ENCODE data around the gene POU2F3.

GRCh38 chr11:120214581-120214980, 25.4 kb upstream of the POU2F3 start:
- TF ChIP-seq EZH2 (IDR thresholded peaks at IDR 0.05; ENCODE audit: borderline replicate concordance) (no peak), CTCF (IDR thresholded peaks at IDR 0.05; ENCODE audit: poor library complexity) (no peak), EZH2phosphoT487 (IDR thresholded peaks at IDR 0.05; ENCODE audit: low read depth, severe bottlenecking, unreplicated experiment) (no peak)
